ENCODE measurements around the gene LRSAM1. TPM values are rescaled to one million over a fixed set of nuclear protein-coding genes. Genes with fewer than 3 reads are reported as not detected.

The LRSAM1 gene
- total RNA-seq, 6 donors from 2014 or later = 12.9 to 77.5 (median 25.4) TPM

DNA sequence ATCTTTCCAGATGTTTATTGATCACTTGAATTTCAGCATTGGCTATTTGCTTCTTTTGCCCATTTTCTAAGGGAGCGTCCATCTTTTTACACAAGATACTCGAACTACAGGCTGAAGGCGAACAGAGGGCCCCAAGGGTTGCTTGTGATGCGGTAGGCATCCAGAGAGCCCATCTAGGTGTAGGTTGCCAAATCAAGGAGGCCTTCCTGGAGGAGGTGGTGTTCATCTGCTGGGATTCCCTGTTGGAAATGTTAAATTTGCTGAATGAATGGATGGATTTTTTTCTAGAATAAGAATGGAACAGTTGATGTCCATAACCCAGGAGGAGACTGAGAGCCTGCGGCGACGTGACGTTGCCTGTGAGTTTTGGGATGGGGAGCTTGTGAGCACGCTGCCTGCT is 31.4 kb downstream of the LRSAM1 start:
- no peak for ATAC-seq (ENCODE audit: low FRiP score in 2 of 2)
- no peaks in the 10 kb centered on the region for H3K27me3 ChIP-seq
- no peaks in the 10 kb centered on the region for H3K4me1 ChIP-seq
- peaks cover 16 to 90% (median 59%) of the 10 kb centered on the region in 4 donors for H3K36me3 ChIP-seq
- TF ChIP-seq, protein P1, sequence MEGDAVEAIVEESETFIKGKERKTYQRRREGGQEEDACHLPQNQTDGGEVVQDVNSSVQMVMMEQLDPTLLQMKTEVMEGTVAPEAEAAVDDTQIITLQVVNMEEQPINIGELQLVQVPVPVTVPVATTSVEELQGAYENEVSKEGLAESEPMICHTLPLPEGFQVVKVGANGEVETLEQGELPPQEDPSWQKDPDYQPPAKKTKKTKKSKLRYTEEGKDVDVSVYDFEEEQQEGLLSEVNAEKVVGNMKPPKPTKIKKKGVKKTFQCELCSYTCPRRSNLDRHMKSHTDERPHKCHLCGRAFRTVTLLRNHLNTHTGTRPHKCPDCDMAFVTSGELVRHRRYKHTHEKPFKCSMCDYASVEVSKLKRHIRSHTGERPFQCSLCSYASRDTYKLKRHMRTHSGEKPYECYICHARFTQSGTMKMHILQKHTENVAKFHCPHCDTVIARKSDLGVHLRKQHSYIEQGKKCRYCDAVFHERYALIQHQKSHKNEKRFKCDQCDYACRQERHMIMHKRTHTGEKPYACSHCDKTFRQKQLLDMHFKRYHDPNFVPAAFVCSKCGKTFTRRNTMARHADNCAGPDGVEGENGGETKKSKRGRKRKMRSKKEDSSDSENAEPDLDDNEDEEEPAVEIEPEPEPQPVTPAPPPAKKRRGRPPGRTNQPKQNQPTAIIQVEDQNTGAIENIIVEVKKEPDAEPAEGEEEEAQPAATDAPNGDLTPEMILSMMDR (IDR thresholded peaks at IDR 0.05) = no peak
- TF ChIP-seq POLR2A (IDR thresholded peaks at IDR 0.05) (no peak), POLR2AphosphoS5 (IDR thresholded peaks at IDR 0.05) (no peak), EP300 (IDR thresholded peaks at IDR 0.05) (no peak)
- no peaks in the 10 kb centered on the region for H3K9me3 ChIP-seq
- 95 to 96% methylated on average over 9 of the region's 9 CpGs for WGBS, 2 donors
- no peak overlapping the region for H3K27ac ChIP-seq
- no peak overlapping the region for H3K4me3 ChIP-seq
- no peak for DNase-seq

GRCh38 chr9:127485995-127486394 is 34.7 kb downstream of the LRSAM1 start:
- Histone ChIP-seq H3K36me3 (peaks cover 0 to 94% (median 47%) of the 10 kb centered on the region in 4 donors), H3K4me1 (no peaks in the 10 kb centered on the region), H3K9me3 (no peaks in the 10 kb centered on the region), H3K27ac (no peak overlapping the region), H3K27me3 (no peaks in the 10 kb centered on the region), H3K4me3 (no peak overlapping the region)
- 90 to 97% methylated on average over 11 of the region's 11 CpGs for WGBS, 2 donors
- ATAC-seq (ENCODE audit: low FRiP score in 2 of 2) (no peak), DNase-seq (no peak)
- TF ChIP-seq POLR2AphosphoS5 (IDR thresholded peaks at IDR 0.05) = no peak
- TF ChIP-seq, protein P1 (IDR thresholded peaks at IDR 0.05) = no peak
- no peak for TF ChIP-seq EP300 (IDR thresholded peaks at IDR 0.05)
- no peak for TF ChIP-seq POLR2A (IDR thresholded peaks at IDR 0.05)

DNA sequence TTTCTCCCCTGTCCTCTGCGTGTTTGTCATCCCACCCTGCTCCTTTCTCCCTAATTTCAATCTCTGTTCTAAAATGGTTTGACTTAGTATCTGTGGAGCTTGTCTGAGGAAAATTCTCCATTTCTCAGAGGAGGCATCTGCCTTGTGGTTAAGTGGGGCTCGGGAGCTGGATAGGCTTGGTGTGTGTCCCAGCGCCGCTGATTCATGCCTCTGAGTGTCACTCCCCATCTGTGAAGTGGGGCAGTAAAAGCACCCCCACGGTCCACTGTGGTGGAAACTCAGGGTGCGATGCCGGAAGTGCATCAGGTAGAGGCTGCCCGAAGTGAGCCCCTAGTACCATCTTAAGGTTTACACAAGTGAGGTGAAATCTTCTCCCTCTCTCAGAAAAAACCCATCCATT is 37.6 kb downstream of the LRSAM1 start:
- H3K27ac ChIP-seq = no peak overlapping the region
- TF ChIP-seq EP300 (IDR thresholded peaks at IDR 0.05) = no peak
- TF ChIP-seq POLR2AphosphoS5 (IDR thresholded peaks at IDR 0.05) = no peak
- TF ChIP-seq, protein P1 (IDR thresholded peaks at IDR 0.05) = no peak
- TF ChIP-seq POLR2A (IDR thresholded peaks at IDR 0.05) = no peak
- H3K4me3 ChIP-seq = no peak overlapping the region
- DNase-seq = no peak
- no peaks in the 10 kb centered on the region for H3K27me3 ChIP-seq
- H3K4me1 ChIP-seq = no peaks in the 10 kb centered on the region
- 93 to 95% methylated on average over 7 to 8 of the region's 8 CpGs for WGBS, 2 donors
- no peaks in the 10 kb centered on the region for H3K9me3 ChIP-seq
- peaks cover 3 to 96% (median 54%) of the 10 kb centered on the region in 4 donors for H3K36me3 ChIP-seq
- no peak for ATAC-seq (ENCODE audit: low FRiP score in 2 of 2)

GRCh38 chr9:127489471-127490115 is 38.3 kb downstream of the LRSAM1 start:
- H3K4me1 ChIP-seq = no peaks in the 10 kb centered on the region
- H3K27me3 ChIP-seq = no peaks in the 10 kb centered on the region
- TF ChIP-seq POLR2A (IDR thresholded peaks at IDR 0.05) = no peak
- no peak for TF ChIP-seq POLR2AphosphoS5 (IDR thresholded peaks at IDR 0.05)
- no peak for TF ChIP-seq EP300 (IDR thresholded peaks at IDR 0.05)
- TF ChIP-seq, protein P1 (IDR thresholded peaks at IDR 0.05) = no peak
- 83 to 89% methylated on average over 16 to 22 of the region's 22 CpGs for WGBS, 2 donors
- no peak overlapping the region for H3K27ac ChIP-seq
- DNase-seq (peak in 1 of 2 donors; percentile 70), ATAC-seq (ENCODE audit: low FRiP score in 2 of 2) (no peak)
- peaks cover 3 to 97% (median 58%) of the 10 kb centered on the region in 4 donors for H3K36me3 ChIP-seq
- H3K9me3 ChIP-seq = no peaks in the 10 kb centered on the region
- H3K4me3 ChIP-seq = no peak overlapping the region

All from upper lobe of left lung (tissue), 6 donors.